Hematopoietic multipotent progenitor cell treated with erythropoietin and hydrocortisone succinate and interleukin-3 and kit ligand, for 4 days (in vitro differentiated cells): ENCODE measurements around the gene RNF5.
A peak's percentile ranks its signal among the peaks of the same experiment; 100 is the strongest.
"Not testable (repeated sequence)": the region's sequence is repeated elsewhere in the genome, so short reads cannot be mapped to it uniquely, and the experiment has no call there.

Experiments
- DNase-seq: peaks from one replicate; pipeline ENCODE4 v3.0.0-alpha.2; 2015

RNF5 gene

DNA sequence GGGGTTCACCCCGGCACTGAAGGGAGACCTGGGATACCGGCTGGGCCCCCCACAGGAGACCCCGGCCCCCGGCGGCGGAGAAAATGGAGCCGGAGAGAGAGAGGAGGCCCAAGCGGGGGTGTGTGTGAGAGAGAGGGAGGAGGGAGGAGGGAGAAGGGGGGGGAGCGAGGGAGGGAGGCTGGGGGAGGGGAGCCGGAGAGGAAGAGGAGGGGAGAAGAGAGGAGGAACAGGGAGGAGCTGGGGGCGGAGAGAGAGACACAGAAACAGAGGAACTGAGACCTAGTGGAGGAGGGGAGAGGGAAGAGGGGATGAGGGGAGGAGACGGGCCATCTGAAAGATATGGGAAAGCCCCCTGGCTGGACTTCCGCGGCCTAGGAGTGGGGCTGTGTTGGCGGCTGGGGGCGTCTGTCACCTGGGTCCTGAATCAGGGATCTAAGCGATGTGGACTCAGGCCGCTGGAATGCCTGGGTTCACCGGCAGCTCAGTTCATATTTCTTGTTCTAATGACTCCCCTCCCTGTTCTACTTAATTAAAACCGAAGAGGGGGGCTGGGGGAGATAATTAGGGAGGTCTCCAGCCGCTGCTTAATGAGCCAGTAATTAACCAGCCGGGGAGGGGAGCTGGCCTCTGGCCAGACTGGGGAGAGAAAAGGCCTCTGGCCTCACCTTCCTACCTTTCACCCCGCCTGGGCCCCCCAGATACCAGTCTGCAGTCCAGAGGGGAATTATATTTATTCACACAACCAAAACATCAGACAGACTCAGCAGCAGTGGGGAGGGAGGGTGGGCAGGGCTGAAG lies 12.0 kb downstream of the RNF5 start, which contains the start of gene PBX2:
Gene PBX2, minus strand, starts transcription at position 149 of the 798 bp plus-strand sequence. CDS start 287 bp downstream, outside the sequence.
- DNase-seq, result peak; percentile 98

- DNase-seq, result no peak
Observed at GRCh38 chr6:32190911-32191677, 12.9 kb downstream of the RNF5 start.

- DNase-seq, result no peak
Observed at GRCh38 chr6:32191696-32192607, 13.7 kb downstream of the RNF5 start.

DNA sequence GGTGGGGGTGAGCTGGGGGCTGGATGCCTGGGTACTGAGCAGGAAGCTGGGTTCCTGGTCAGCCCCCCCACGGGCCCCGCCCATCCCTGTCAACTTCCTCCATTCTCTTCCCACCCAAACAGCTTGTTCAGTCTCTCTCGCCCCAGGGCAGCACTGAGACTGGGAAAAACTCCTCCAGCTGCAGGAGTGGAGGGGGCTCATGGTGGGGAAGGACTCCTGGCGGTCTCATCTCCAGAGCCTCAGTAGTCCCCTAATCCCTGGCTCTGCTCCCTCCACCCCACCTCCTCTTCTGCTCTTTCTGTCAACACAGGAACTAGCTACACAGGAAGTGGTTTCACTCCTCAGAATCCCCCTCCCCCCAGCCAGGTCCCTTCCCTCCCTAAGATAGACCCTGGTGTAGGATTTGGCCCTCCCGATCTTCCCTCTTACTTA lies 14.4 kb downstream of the RNF5 start, which contains the start of gene GPSM3:
Gene GPSM3, minus strand, starts transcription at position 36 of the 432 bp plus-strand sequence. CDS start 130 bp downstream, outside the sequence.
- DNase-seq, result peak; percentile 92

DNA sequence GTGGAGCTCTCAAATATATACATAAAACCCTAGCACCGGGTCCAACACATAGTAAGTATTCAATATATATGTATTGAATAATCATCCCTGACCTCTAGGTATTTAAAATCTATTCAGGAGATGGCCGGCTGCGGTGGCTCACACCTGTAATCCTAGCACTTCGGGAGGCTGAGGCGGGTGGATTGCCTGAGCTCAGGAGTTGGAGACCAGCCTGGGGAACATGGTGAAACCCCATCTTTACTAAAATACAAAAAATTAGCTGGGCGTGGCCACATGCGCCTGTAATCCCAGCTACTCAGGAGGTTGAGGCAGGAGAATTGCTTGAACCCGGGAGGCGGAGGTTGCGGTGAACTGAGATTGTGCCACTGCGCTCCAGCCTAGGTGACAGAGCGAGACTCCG lies 14.9 kb downstream of the RNF5 start:
- not testable (repeated sequence) for DNase-seq

DNA sequence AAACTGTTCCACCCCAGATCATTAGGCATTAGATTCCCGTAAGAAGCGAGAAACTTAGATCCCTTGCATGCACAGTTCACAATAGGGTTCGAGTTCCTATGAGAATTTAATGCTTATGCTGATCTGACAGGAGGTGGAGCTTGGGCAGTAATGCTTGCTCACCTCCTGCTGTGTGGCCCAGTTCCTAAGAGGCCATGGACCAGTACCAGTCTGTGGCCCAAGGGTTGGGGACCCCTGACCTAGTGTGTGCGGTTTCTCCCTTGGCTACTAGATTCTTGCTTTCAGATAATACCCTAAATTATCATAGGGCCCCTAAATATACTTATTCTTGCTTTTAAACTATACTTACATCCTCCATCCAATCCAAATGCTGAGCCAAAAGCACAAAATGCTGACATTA lies 16.2 kb downstream of the RNF5 start:
- DNase-seq, result no peak

DNA sequence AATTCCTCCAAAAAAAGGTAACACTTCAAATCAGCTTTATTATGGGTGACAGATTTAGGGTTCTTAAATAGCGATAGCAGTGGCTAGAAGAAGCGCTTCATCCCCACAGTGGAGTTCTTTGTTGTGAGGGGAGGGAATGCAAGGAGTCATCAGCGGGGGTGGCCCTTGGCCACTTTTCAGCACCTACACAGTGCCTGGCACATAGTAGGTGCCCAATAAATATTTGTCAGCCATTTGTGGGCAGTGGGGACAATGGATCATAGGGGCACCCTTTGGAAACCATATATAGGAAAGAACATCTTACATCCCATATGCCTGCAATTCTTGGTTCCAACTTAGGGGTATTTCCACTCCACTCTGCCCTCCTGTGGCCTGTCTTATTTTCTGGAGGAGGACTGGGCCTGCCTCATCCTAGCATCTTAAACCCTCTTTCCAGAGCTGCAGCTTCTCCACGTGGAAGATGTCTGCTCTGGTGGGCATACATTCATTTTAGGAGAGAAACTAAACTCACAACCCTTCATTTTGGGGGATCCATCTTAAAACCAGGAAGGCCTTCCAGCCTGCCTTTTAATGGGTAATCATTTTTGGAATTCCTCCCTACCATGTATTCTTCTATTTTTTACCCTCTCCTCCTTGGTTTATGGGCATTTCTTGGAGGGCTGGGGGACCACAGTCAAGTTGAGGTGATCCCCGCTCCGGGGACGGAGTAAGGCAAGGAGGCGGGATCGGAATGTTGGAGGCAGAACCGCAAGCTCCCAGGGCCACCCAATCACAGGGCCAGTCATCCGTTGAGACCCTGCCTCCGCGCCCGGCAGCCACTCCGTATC lies 16.8 kb downstream of the RNF5 start:
- peak; percentile 85 for DNase-seq

GRCh38 chr6:32195652-32195901 lies 17.4 kb downstream of the RNF5 start:
- peak; percentile 100 for DNase-seq

GRCh38 chr6:32195902-32196681 lies 17.9 kb downstream of the RNF5 start:
- peak; percentile 89 for DNase-seq

- DNase-seq, result peak; percentile 67
Observed at GRCh38 chr6:32196682-32197616, 18.7 kb downstream of the RNF5 start.

DNA sequence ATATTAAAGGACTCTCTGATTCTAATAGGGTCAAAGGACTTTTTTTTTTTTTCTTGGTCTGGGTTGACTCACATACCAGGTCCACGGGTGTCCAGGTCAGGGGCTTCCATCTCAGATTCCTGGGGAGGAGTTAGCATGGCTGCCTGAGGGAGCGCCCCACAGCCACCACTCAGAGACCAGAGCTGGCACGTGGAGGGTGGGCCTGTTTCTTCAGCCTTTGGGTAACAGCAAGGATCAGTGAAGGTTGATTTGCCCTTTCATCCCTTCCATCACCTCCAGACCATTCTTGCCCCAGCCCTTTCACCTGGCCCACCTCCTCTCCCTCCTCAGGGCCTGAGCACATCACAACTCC lies 20.1 kb downstream of the RNF5 start:
- DNase-seq, result no peak

DNA sequence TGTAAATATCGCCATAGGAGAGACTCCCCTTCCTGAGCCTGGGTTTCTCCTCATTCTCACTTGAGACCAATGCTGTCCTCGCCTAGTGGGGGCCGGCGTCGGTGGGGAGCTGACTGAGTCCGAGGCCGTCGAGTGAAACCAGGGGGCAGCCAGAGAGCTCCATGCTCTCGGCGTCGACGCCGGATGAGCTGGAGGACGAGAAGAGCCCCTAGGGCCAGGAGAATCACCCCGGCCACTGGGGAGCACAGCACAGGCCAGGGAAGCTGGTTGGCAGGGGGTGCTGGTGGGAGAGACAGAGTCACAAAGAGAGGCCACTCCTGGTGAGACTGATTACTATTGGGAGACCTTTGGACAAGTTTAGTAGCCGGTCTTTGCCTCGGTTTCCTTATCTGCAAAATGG lies 20.7 kb downstream of the RNF5 start:
- no peak for DNase-seq

DNA sequence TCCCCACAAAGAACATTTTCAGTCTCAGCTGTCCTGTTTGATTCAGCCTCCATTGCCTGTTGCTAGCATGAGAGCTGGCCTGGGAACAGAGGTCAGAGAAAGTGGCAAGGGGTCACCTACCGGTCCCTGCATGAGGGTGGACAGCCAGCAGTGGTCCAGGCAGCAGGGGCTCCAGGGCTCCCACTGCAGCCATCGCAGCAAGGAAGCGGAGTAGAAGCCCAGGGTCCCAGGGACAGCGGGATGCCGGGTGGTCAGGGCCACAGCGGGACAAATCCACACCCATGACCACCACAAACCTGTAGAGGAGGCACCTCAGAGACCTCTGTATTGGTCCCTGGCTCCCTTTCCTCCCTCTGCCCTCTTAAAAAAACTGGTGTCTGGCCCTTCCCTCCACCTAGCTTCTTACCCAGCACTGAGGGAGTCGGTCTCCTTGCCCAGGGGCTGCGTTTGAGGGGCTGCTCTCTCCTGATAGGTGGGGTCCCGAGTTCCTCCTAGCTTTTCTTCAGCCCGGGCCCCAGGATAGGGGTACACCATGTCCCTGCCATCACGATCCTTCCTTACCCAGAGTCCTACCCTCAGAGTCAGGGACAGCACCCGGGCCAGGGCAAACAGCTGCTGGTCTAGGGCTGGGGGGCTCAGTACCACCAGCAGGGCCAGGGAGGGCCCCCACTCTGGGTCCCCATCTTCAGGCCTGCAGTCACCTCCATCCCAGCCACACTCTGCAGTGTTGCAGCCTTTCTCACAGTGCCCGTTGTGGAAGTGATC lies 22.7 kb downstream of the RNF5 start:
- no peak for DNase-seq

GRCh38 chr6:32202186-32202585 lies 24.0 kb downstream of the RNF5 start:
- no peak for DNase-seq

GRCh38 chr6:32203426-32204267 lies 25.4 kb downstream of the RNF5 start:
- no peak for DNase-seq

DNA sequence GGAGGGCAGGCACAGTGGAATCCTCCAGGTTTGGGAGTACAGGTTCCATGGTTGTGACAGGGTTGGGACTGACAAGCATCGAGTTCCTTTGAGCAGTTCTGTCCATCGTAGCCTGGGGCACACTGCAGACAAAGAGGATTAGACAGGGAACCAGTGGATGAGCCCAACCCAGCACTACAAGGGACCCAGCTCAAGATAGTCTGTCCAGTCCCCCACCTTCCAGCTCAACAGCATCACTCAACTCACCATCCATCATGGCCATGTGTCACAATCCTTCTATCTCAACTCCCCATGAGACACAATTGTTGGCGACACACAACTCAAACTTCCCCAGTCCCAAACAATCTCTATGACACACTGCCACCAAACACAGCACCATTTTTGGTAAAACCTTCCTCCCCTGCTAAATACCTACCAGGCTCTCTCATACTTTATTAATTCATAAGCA lies 26.1 kb downstream of the RNF5 start:
- no peak for DNase-seq

DNA sequence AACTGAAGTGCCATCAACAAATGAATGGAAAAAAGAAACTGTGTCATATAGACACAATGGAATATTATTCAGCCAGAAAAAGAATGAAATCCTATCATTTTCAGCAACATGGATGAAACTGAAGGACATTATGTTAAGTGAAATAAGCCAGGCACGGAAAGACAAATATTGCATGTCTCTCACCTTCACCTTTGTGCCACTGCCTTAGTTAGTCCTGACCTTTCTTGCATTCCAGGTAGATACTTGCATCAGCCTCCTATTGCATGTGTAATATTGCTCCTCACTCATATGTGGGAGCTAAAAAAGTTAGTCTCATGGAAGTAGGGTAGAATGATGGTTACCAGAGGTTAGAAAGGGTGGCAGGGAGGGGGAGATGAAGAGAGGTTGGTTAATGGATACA lies 30.8 kb downstream of the RNF5 start:
- no peak for DNase-seq

GRCh38 chr6:32210191-32210601 lies 32.0 kb downstream of the RNF5 start:
- no peak for DNase-seq
